ENCODE data around the gene GAS1. TPM values are rescaled to one million over a fixed set of nuclear protein-coding genes. Genes with fewer than 3 reads are reported as not detected.

GAS1 gene
- total and polyA plus RNA-seq, 4 donors: 0.46 to 7.4 (median 1.1) TPM

- H3K9ac ChIP-seq (ENCODE audit: low read depth in 1 of 2, low read length in 2 of 2): no peak overlapping the region
- H3K27me3 ChIP-seq (ENCODE audit: control insufficient read depth in 4 of 4, insufficient read depth in 4 of 4, low read length in 3 of 4): peaks cover 0 to 5% (median 0%) of the 10 kb centered on the region in 4 donors
These were observed 27.1 kb upstream of the GAS1 start for GRCh38 chr9:86974421-86974820.

More at GRCh38 chr9:86974421-86974820, 27.1 kb upstream of the GAS1 start:
- H3K27ac ChIP-seq (ENCODE audit: low read depth in 1 of 2, low read length in 2 of 2): no peak overlapping the region
- no peak overlapping the region for H3K4me3 ChIP-seq (ENCODE audit: low read depth in 1 of 3, low read length in 3 of 3)
- no peak for DNase-seq (ENCODE audit: low spot score)
- H3K36me3 ChIP-seq (ENCODE audit: control insufficient read depth in 4 of 4, insufficient read depth in 3 of 4, low read depth in 1 of 4, low read length in 3 of 4): no peaks in the 10 kb centered on the region
- no peaks in the 10 kb centered on the region for H3K4me1 ChIP-seq (ENCODE audit: control insufficient read depth in 4 of 4, insufficient read depth in 4 of 4, low read length in 3 of 4)
- 81% methylated on average over 2 of the region's 2 CpGs for WGBS
- no peaks in the 10 kb centered on the region for H3K9me3 ChIP-seq (ENCODE audit: control insufficient read depth in 4 of 4, low read length in 3 of 4)
- no peak for TF ChIP-seq NR2F2 (IDR thresholded peaks at IDR 0.05)
- TF ChIP-seq ZBTB33 (IDR thresholded peaks at IDR 0.05): no peak
- TF ChIP-seq RAD21 (IDR thresholded peaks at IDR 0.05): no peak
- TF ChIP-seq HNF4G (IDR thresholded peaks at IDR 0.05): no peak
- TF ChIP-seq RXRA (IDR thresholded peaks at IDR 0.05): no peak
- TF ChIP-seq REST (IDR thresholded peaks at IDR 0.05): no peak
- no peak for TF ChIP-seq MAX (IDR thresholded peaks at IDR 0.05)
- no peak for TF ChIP-seq CTCF (IDR thresholded peaks at IDR 0.05; ENCODE audit: low read depth, low read length, missing input control)
- no peak for TF ChIP-seq TAF1 (conservative IDR thresholded peaks at IDR 0.05)
- no peak for TF ChIP-seq GABPA (IDR thresholded peaks at IDR 0.05 in 1 of 2, conservative IDR thresholded peaks at IDR 0.05 in 1 of 2)
- TF ChIP-seq EGR1 (IDR thresholded peaks at IDR 0.05; ENCODE audit: low read depth in 2 of 2): no peak
- no peak for TF ChIP-seq SP1 (IDR thresholded peaks at IDR 0.05)

Measured in liver (tissue), 9 donors.